GM12878 (cell line): ENCODE measurements around the gene SCRN2. TPM values are rescaled to one million over a fixed set of nuclear protein-coding genes. Genes with fewer than 3 reads are reported as not detected.

ENCODE experiments used
- ATAC-seq: fragments of 200-7000 bp; cut with Tn5 transposase; 3 replicates; pipeline ENCODE4 v1.9.1; 2020; ENCODE audit warnings: mild to moderate bottlenecking, moderate library complexity
- BruUV-seq: library from RNA; stranded (reverse); fragments of 400-500 nt; replicated peaks from 2 replicates; lab custom pipeline; 2021; lab: Mats Ljungman, UMichigan
- CTCF ChIA-PET: fragments of 300-600 bp; sonication (Branson Sonifier 250); formaldehyde crosslinking; extraction: SDS; loops from one replicate; lab custom pipeline; 2021; ENCODE audit warnings: inconsistent platforms; lab: Yijun Ruan, JAX
- POLR2A ChIA-PET: fragments of 350-600 bp; formaldehyde crosslinking; extraction: SDS; loops from one replicate; lab custom pipeline; 2021; ENCODE audit warnings: inconsistent platforms; lab: Charles Lee
- RAD21 ChIA-PET: fragments of 300-600 bp; sonication (Branson Sonifier 250); formaldehyde crosslinking; loops from one replicate; lab custom pipeline; 2023; ENCODE audit warnings: antibody characterized with exemption; ENCODE audit not compliant: unreplicated experiment; lab: Charles Lee
- SMC1A ChIA-PET: fragments of 300-600 bp; sonication (Branson Sonifier 250); formaldehyde crosslinking; loops from one replicate; lab custom pipeline; 2023; ENCODE audit not compliant: unreplicated experiment, uncharacterized antibody; lab: Charles Lee
- DNase-seq: peaks from one replicate; pipeline ENCODE4 v3.0.0-alpha.2; 2011; ENCODE audit warnings: low read depth, low spot score
- FAIRE-seq: peaks from 3 replicates; lab custom pipeline; 2011; peaks lifted over from hg19 to GRCh38; lab: Jason Lieb, UNC
- H2AFZ ChIP-seq: 2 replicates; pipeline ENCODE4 v1.6.0; 2011; ENCODE audit warnings: low read depth, low read length, control low read depth; ENCODE audit not compliant: control insufficient read depth
- H3K27ac ChIP-seq: 2 replicates; pipeline ENCODE4 v1.5.1; 2011; ENCODE audit warnings: control low read depth; ENCODE audit not compliant: control insufficient read depth, insufficient read depth
- H3K27me3 ChIP-seq, 2 experiments: replicated peaks in 1 of 2; 2 replicates each; pipeline versions ENCODE4 v1.6.0 to v1.6.1; 2011; ENCODE audit warnings: low read length in 1 of 2; ENCODE audit not compliant: control insufficient read depth in 2 of 2, insufficient read depth in 2 of 2
- H3K36me3 ChIP-seq, 2 experiments: 2 replicates each; pipeline ENCODE4 v1.5.1; 2011; ENCODE audit warnings: low read length in 1 of 2; ENCODE audit not compliant: control insufficient read depth in 2 of 2, insufficient read depth in 2 of 2
- H3K4me1 ChIP-seq: 2 replicates; pipeline ENCODE4 v1.6.1; 2011; ENCODE audit warnings: mild to moderate bottlenecking, low read length, moderate library complexity, mixed read lengths; ENCODE audit not compliant: control insufficient read depth, insufficient read depth
- H3K4me2 ChIP-seq: 2 replicates; pipeline ENCODE4 v1.6.0; 2011; ENCODE audit warnings: control low read depth; ENCODE audit not compliant: control insufficient read depth, insufficient read depth
- H3K4me3 ChIP-seq: fragments of 200-600 bp; sonication (generic); 2 replicates; pipeline ENCODE4 v1.5.1; 2016
- H3K79me2 ChIP-seq: 2 replicates; pipeline ENCODE4 v1.6.0; 2011; ENCODE audit warnings: low read length; ENCODE audit not compliant: control insufficient read depth, insufficient read depth
- H3K9ac ChIP-seq: 2 replicates; pipeline ENCODE4 v1.8.0; 2011; ENCODE audit warnings: low read length, control low read depth, mixed read lengths; ENCODE audit not compliant: control insufficient read depth, insufficient read depth
- H3K9me3 ChIP-seq: replicated peaks from 3 replicates; pipeline ENCODE4 v1.5.1; 2011; ENCODE audit warnings: mild to moderate bottlenecking, low read length; ENCODE audit not compliant: control insufficient read depth, insufficient read depth
- H4K20me1 ChIP-seq: 2 replicates; pipeline ENCODE4 v1.6.0; 2011; ENCODE audit not compliant: control insufficient read depth, insufficient read depth
- GATAD2B ChIP-seq: fragments of 450-650 bp; conservative IDR thresholded peaks from 2 replicates; pipeline ENCODE4 v1.6.1; 2017; ENCODE audit warnings: low read depth, mild to moderate bottlenecking, moderate library complexity
- MYC ChIP-seq: IDR thresholded peaks from 2 replicates; pipeline ENCODE4 v1.6.1; 2011; ENCODE audit warnings: mild to moderate bottlenecking, low read length, moderate library complexity, inconsistent platforms; ENCODE audit not compliant: insufficient read depth, insufficient replicate concordance, insufficient read length, severe bottlenecking
- NFYA ChIP-seq: IDR thresholded peaks from 2 replicates; pipeline ENCODE4 v1.6.1; 2011; ENCODE audit warnings: low read depth, mild to moderate bottlenecking, low read length, improper control_type of control experiment, borderline replicate concordance
- POU2F2 ChIP-seq: IDR thresholded peaks from 3 replicates; pipeline ENCODE4 v1.6.1; 2011; ENCODE audit warnings: low read depth, mild to moderate bottlenecking, low read length, borderline replicate concordance
- SIN3A ChIP-seq: IDR thresholded peaks from 2 replicates; pipeline ENCODE4 v1.6.1; 2012; ENCODE audit warnings: low read depth, low read length, improper control_type of control experiment
- SMC3 ChIP-seq: IDR thresholded peaks from 2 replicates; pipeline ENCODE4 v1.6.1; 2011; ENCODE audit warnings: low read length, improper control_type of control experiment, borderline replicate concordance
- WGBS: methylation state at CpG from one replicate; pipeline ENCODE4 v1.1.6; 2016; ENCODE audit warnings: low lambda C conversion rate; ENCODE audit not compliant: insufficient replicate concordance, insufficient coverage; ENCODE audit errors: missing lambda C conversion rate; 5-methylcytosine and 5-hydroxymethylcytosine counted together
- in situ Hi-C: fragments of 300-500 bp; cut with MboI; formaldehyde crosslinking; loops from 9 replicates; pipeline ENCODE4 v1.14.3; 2018; ENCODE audit warnings: mixed read lengths
- intact Hi-C: fragments of 100-400 bp; cut with micrococcal nuclease; formaldehyde crosslinking; loops from one replicate; pipeline ENCODE4 v1.14.2; 2022; ENCODE audit not compliant: unreplicated experiment
- polyA plus RNA-seq, 11 experiments: library from polyadenylated mRNA; depleted of rRNA in 4 of 11; unstranded in 6 of 11; stranded (reverse) in 5 of 11; fragments of >200 nt; fragmentation: Nextera tagmentation in 4 of 11; fragmentation: Illumina TruSeq in 1 of 11; extraction: Ambion mirVana in 4 of 11; extraction: Trizol in 1 of 11; gene quantifications; 1 replicate in 1 of 11; 2 replicates in 10 of 11; pipeline versions ENCODE4 v1.2.1 to v1.2.3, GENCODE V29; 2011 to 2016; ENCODE audit warnings: inconsistent platforms in 2 of 11, missing spikeins in 2 of 11, low read depth in 1 of 11
- total RNA-seq, 4 experiments: library from RNA; depleted of rRNA in 3 of 4; stranded (reverse); fragments of >200 nt in 3 of 4; fragmentation: Illumina TruSeq in 1 of 4; extraction: Trizol in 1 of 4; gene quantifications; 2 replicates each; pipeline versions ENCODE4 v1.2.1 to v1.2.3, GENCODE V29; 2013 to 2021

Gene SCRN2
- total and polyA plus RNA-seq, 10 of the 15 experiments (the other 5 are each of a cell fraction or from before 2014, with no cell fraction given): 0.34 to 33.3 (median 20.1) TPM

GRCh38 chr17:47816111-47816735 lies 24.9 kb downstream of the SCRN2 start:
- WGBS: 97% methylated on average over 21 of the region's 21 CpGs
- Histone ChIP-seq H3K9me3 (no peaks in the 10 kb centered on the region), H3K4me3 (no peak overlapping the region), H3K27ac (no peak overlapping the region), H3K4me2 (no peak overlapping the region), H3K9ac (no peak overlapping the region), H3K4me1 (peaks cover 6% of the 10 kb centered on the region), H3K36me3 (peaks cover 3 to 11% of the 10 kb centered on the region in 2 experiments; a peak in 3 of 4 replicates), H3K79me2 (peaks cover 3% of the 10 kb centered on the region; the same call in 1 of the 2 replicates), H2AFZ (no peak overlapping the region), H3K27me3 (no peaks in the 10 kb centered on the region), H4K20me1 (no peaks in the 10 kb centered on the region)
- RAD21 ChIA-PET: no interaction called here
- CTCF ChIA-PET: interaction anchor here (0.7 kb wide), 1 partner anchor 12 kb away, joined by 4 read pairs; no protein-coding TSS in a partner anchor
- FAIRE-seq: no peak
- DNase-seq: no peak
- no TSS peak for BruUV-seq
- TF ChIP-seq GATAD2B (no peak), POU2F2 (no peak), MYC (no peak), SIN3A (no peak), SMC3 (no peak), NFYA (no peak)
- SMC1A ChIA-PET: no interaction called here
- intact Hi-C loops: no loop called here
- POLR2A ChIA-PET: interaction anchor here (0.5 kb wide), 1 partner anchor 699 kb away, joined by 3 read pairs; no protein-coding TSS in a partner anchor
- in situ Hi-C loops: no loop called here
- no peak for ATAC-seq
